Caki2 (cell line): Measurements from ENCODE around the gene RAB3B. TPM values are rescaled to one million over a fixed set of nuclear protein-coding genes. Genes with fewer than 3 reads are reported as not detected.

Experiments
- DNase-seq: peaks from one replicate; pipeline ENCODE4 v3.0.0-alpha.2; 2015; ENCODE audit warnings: low read depth
- in situ Hi-C: cut with HindIII; loops from 2 replicates; pipeline ENCODE4 v1.10.0; 2016; ENCODE audit warnings: low sequenced_read_pairs, low pct_unique_long_range_greater_than_20kb, mixed read lengths
- total RNA-seq: library from RNA; depleted of rRNA; stranded (reverse); fragments of >200 nt; shearing (Covaris generic); gene quantifications from 2 replicates; pipeline ENCODE4 v1.2.3, GENCODE V29; 2014; ENCODE audit warnings: low replicate concordance

The RAB3B gene
- total RNA-seq, 1 experiment from 2014 or later = 1.5 TPM

DNA sequence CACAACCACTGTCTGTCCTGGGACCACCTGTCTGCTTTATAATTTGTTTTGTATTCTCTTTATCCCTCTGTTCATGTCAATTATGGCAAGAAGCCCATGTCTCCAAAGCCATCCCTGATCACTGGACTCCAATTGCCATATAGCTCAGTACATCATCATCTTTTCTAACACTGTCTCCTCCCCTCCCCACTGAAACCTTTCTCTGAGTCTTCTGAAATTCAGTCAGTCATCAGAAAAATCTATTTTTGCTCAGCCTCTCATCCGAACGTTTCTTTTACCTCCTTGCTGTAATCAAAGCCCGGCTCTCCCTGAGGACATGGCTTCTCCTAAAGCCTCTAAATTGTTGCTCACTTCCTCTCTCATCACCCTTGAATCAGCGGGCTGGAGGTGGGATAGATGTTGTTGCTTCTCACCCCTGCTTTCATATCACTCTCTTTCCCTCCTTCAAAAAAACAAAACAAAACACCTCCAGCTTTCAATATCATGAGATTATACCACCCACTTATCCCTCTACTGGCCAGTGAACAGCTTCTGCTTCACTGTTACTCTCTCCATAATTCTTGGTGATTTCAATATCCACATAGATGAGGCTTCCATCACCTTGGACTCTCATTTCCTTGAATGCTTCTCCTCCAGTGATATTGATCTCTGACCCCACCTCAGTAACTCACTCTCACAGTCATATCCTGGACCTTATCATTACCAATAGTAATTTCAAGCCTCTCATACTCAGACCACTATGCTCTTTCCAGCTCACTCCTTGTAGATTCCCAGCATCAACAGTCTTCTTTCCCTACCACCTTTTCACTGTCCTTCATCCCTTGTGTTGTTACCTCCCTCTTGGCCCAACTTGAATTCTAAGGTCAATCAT is 27.8 kb downstream of the RAB3B start:
- DNase-seq = no peak
- in situ Hi-C loops = no loop called here

DNA sequence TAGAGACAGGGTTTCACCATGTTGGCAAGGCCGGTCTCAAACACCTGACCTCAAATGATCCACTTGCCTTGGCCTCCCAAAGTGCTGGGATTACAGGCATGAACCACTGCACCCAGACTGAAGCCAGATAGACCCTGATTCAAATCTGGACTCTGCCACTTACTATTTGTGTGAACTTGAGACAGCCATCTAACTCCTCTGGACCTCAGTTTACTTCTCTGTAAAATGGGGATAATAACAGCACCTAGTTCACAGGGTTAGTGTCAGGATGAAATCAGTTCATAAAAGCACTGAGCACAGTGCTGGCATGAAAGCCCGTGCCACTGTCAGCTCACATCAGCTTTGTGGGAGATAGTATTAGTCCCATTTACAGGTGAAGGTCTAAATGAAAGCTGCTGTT is 28.5 kb downstream of the RAB3B start:
- in situ Hi-C loops = no loop called here
- no peak for DNase-seq

DNA sequence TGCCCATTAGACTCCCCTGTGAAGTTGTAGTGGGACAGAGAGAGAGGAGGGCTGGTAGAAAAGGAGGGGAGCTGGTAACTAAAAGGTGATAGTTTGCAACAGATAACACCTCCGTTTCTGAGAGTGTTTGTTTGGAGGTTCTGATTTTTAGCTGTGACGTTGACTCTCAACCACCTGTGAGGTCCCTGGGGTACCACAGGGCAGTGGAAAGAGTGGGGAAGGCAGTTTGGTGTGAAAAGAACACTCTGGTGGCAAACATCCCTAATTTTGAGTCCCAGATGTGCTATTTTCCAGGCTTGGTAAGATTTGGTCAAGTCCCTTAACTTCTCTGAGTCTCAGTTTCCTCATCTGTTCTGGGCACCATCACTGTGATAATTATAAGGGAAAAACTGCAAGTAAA is 29.3 kb downstream of the RAB3B start:
- DNase-seq = no peak
- in situ Hi-C loops = no loop called here

DNA sequence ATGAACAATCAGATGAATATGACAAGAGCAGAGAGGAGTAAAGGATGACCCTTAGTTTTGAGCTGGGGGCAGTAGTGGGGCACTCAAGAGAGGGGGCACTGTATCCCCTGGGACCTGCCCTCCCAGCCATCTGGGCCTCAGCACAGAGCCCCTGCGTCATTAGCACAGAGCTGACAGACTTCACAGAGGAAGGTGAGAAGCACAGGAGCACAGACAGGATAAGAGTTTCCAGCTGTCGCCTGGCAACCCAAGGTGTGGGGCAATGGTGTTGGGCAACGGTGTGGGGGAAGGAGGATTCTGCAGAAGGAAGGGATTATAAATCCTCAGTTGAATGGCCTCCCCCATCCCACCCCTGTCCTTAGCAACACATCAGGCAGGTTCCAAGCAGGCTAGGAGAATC is 30.2 kb downstream of the RAB3B start:
- no peak for DNase-seq
- in situ Hi-C loops = no loop called here

DNA sequence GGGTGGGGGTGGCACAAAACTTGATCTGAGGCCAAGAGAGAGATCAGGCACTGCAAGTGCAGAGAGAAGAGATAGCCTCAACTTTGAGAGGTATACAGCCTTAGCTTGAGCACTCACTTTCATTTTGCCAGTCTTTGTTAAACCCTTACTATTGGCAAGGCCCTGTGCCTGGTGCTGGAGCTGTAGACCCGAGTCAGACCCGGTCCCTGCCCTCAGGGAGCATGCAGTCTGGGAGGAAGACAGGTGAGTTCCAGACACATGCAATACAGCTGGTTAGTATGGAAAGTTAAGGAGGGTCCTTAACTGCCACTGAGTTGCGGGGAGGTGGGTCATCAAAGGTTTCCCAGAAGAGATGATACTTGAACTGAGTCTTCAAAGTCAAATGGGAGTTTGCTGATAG is 31.7 kb downstream of the RAB3B start:
- no peak for DNase-seq
- in situ Hi-C loops = no loop called here

DNA sequence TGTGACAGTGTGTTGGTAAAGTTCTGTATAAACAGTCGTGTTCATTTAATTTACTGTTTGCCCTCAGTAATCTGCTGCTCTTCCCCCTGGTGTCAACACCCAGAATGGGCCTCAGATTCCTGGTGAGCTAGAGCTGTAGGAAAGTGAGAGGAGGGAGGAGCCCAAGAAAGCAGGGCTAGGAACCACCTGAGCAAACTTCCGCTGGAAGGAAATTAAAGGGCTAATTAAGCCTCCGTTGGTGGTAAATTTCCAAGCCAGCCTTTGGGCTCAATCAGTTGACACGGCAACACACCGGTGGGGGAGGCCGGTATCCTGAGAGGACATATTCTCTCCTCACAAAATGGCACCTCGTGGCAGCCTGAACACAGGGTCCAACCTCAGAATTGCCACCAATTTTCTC is 32.9 kb downstream of the RAB3B start:
- no peak for DNase-seq
- in situ Hi-C loops = no loop called here

DNA sequence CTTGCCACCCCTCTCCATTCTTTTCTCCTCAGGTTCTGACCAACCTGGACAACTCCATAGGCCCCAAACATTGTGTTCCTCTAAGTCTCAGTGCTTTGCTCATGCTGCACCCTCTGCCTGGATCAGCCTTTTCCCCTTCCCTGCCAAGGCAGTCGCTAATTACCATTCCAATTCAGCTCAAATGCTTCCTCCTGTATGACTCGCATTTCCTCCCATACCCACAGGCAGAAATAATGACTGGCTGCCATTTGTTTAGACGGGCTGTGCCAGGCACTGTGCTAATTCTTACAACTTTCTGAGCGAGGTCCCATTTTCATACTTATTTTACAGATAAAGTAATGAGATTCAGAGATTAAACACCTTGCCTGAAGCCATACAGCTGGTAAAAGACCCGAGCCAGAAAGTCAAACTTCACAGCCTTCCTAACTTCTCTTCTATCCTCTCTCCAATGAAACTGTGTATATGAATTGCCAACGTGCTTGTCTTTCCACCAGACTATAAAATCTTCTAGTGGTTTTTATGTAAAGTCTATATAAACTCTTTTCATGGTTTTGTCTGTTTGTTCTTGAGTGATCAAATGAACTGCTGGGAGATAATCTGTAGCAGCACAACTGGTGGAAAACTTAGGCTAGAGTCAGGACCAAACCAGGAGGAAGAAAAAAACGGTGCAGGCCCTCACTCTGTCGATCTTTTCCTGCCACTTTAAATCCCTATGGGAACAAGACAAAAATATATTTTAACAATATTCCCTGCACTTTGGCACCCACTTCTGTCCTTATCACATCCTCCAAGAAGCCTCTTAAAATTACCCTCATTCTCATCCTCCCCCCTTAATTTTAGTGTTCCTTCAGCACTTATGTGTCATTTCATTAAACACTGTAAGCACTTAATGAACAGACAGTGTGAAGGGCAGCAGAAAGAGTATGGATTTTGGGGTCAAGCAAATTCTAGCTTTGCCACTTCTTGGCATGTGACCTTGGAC is 33.7 kb downstream of the RAB3B start:
- no peak for DNase-seq
- in situ Hi-C loops = no loop called here

DNA sequence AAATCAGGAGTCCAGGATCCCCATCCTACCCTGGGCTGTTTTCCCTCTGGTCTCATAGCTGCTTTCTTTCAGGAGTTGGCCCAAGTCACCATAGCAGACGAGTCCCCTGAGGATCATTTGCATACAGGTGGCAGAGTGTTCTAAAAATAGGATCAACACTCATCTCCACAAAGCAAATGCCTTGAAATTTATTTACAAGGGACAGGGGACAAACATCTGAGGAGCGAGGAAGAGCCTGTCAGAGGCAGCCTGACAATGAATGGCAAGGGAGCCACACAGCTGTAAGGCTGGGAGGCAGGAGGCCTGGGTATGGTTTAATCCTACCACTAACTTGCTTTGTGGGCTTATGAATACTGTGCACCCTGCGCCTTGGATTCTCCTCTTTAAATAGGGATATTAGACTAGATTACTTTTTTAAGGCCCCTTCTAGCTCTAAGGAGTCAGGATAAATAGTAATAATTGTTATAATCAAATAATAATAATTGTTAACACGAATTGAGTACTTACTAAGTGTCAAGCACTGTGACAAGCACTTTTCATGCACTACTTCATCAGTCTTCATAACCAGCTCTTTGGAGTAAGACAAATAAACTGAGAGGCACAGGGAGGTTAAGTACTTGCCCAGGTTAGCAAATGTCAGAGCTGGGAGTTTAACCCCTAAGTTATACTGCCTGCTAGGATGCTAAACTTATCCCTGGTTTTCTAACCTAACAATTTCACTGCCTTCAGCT is 34.5 kb downstream of the RAB3B start:
- DNase-seq = no peak
- in situ Hi-C loops = no loop called here

DNA sequence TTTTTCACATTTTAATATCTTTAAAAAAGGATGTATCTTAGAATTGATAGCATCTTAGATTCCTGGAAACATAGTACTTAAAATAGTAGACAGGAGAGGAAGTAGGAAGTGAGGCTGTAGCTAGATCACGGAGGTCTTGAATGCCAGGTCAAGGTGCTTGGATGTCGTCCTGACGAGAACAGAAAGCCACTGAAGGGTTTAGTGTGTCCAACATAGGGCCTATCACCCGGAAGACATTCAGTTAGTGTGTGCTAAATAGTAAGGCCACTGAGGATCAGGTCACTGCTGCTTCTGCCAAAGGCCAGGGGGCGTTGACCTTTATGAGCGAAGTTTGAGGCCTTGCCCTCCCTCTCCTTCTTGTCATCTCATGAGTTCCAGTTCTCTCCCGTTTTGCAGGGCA is 35.7 kb downstream of the RAB3B start:
- in situ Hi-C loops = no loop called here
- no peak for DNase-seq

DNA sequence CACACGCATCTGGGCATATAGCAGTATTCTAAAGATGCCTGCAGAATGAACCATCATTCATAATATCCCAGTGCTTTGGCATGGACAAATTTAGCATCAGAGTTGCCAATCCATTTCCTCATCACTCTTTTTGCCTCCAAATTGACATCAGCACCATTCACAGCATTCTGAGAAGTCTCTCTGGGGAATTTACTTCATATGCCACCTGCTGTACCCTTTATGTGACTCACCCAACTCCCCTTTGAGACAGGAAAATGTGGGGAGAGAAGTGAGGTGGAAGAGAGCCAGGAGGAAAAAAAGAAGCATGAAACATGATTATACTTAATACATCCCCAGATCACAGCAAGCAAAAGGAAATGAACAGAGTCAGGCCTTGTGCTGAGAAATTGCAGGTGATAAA is 37.4 kb downstream of the RAB3B start:
- DNase-seq = no peak
- in situ Hi-C loops = no loop called here

DNA sequence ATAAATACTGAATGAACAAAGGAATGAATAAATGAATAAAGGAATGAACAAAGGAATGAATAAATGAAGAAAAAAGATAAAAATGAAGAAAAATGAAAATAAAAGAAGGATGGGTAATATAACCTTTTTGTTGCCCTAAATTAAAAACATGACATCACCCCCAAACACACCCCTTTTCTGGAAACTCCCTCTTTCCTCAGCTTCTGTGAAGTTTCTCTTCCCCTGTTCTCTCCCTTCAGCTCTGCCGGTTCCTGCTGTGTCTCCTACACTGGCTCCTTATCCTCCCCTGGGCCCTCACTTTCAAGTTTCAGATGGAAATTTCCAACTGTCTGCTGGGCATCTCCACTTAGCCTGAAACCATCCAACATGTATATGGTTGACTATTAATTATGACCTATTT is 37.9 kb downstream of the RAB3B start:
- no peak for DNase-seq
- in situ Hi-C loops = no loop called here

DNA sequence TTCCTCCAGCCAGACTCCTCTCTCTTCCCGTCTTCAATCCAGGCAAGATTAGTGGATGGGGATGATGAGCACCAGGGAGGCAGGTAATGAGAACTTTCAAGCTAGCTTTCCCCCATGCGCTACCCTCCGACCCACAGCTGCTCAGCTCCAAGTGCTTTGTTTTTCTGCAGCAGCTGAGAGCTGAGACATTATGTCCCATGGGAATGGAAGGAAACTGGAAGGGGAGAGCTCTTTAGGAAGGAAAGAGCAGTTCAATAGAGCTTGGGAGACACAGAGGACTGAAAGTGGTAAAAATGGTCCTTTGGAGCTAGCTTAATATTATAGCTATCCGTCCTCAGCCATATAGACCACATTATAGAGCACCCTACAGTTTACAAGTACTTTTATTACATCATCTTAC is 39.8 kb downstream of the RAB3B start:
- DNase-seq = no peak
- in situ Hi-C loops = no loop called here

DNA sequence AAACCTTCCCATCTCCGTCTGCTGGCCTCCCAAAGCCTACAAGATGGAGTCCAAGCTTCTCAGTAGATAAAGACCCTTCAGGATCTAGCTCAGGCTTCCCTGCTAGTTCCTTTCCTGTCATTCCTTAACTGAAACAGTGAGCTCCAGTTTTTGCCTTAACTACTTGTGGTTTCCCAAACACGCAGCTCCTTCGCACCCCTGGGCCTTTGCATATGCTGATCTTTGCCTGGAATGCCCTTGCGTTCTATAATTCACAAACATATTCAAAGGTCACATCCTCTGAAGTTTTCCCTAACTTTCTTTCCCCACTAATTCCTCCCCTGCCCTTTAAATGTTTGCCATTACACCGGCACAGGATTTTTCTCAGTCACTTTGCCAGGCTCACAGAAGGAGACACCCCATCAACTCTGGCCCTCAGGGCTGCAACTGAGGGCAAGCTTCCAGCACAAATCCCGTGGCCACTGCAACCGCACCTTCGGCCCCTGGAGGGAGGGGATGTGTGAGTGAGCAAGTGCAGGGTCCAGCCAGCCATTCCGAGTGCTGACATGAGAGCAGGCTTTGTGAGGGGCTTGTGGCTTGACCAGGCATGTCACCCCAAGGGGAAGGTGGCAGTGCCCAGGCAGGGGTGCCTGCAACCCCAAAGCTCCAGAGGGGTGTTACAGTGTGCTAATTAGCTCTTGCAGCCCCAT is 41.3 kb downstream of the RAB3B start:
- DNase-seq = no peak
- in situ Hi-C loops = no loop called here

DNA sequence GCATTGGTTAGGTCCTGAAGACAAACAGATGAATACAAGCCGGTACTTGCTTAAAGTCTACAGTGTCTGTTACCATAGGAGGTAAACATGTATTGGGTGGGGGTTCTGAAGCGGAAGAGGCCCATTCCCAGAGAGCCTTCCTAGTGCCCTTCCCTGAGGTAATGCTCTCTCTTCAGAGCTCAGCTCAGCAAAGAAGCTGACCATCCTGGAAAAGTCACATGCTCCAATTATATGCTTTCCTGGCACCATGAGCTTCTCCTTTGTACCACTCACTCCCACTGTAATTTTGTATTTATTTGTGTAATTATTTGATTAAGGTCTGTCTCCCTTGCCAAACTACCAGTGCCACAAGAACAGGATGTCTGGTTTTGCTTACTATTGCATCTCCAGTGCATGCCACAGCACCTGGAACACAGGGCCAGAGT is 42.0 kb downstream of the RAB3B start:
- no peak for DNase-seq
- in situ Hi-C loops = no loop called here

DNA sequence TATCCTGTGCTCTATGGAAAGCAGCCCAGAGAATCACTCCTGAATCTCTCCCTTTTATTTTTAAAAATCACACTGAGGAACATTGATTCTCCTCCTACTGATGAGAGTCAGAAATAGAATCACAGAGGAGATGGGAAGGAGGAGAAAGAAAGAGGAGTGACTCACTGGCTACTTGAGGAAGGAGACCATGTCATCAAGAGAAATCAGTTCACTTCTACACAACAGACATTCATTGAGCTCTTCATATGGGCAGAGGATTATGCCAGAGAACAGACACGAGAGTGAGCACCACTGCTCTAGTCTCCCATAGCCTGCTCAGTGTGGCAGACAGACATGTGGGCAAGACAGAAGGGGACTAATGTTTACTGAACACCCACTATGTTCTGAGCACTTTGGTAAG is 44.2 kb downstream of the RAB3B start:
- in situ Hi-C loops = no loop called here
- DNase-seq = no peak

DNA sequence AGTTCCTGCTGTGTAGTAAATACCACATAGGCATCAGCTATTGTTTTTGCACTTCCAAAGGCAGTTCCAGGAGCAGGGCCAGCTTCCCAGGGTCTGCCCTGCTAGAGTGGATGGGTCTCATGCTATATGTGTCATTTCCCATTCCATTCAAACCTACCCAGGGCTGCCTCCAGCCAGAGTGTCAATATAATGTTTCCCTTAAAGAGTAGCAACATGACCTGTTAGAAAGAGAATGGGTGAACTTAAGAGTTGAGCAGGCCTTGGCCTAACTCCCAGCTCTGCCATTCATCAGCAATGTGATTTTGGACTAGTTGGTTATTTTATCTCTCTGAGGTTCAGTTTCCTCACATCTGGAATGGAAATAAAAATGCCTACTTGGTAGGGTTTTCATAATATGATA is 44.9 kb downstream of the RAB3B start:
- in situ Hi-C loops = no loop called here
- no peak for DNase-seq

DNA sequence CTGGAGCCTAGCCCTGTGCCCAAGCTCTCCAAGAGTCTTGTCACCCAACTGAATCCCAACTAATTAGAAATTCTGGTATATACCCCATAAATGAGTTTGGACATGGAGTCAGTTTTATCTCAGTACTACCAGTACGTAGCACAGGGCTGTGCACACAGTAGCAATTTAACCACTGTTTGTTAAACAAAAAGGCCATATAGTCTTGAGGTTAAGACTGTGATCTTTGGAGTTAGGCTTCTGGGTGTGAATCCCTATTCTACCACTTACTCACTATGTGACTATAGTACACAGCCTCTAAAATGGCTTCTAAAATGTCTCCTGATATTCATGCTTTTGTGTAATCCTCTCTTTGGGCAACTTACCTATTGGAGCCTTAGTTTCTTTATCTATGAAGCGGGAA is 48.2 kb downstream of the RAB3B start:
- DNase-seq = no peak
- in situ Hi-C loops = no loop called here

DNA sequence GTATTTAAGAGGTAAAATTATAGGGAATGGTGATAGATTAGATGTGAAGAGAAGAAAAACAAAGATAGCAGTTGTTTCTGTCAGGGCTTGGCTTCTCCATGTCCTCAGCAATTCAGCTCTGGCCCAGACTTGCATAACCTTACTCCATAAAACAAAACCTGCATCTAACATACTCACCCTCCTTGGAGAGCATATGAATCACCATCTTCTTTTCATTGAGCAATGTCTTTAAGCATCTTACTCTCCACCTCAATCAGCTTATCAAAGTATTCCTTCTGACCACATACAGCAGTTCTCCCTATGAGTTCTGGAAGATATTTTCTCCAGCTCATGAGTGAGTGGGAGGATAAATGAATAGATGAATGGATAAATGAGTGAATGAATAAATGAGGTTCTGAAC is 49.0 kb downstream of the RAB3B start:
- in situ Hi-C loops = no loop called here
- no peak for DNase-seq
